Panc1 (cell line): ENCODE data around the gene CRLF1.

Experiments
- CTCF ChIP-seq: fragments of 450-650 bp; IDR thresholded peaks from 2 replicates; pipeline ENCODE4 v1.5.1; 2017; ENCODE audit warnings: mild to moderate bottlenecking
- POLR2AphosphoS5 ChIP-seq: IDR thresholded peaks from 2 replicates; pipeline ENCODE4 v1.6.1; 2012; ENCODE audit warnings: mild to moderate bottlenecking, low read depth, low read length, moderate library complexity
- SIN3A ChIP-seq: IDR thresholded peaks from 2 replicates; pipeline ENCODE4 v1.6.1; 2012; ENCODE audit warnings: low read depth, mild to moderate bottlenecking, low read length, moderate library complexity, borderline replicate concordance; ENCODE audit not compliant: insufficient read depth
- TCF7L2 ChIP-seq: IDR thresholded peaks from 2 replicates; pipeline ENCODE4 v1.6.1; 2011; ENCODE audit warnings: mild to moderate bottlenecking, low read depth, low read length, inconsistent platforms
- TF ChIP-seq, protein P1 (sequence below), 2 experiments: IDR thresholded peaks; 2 replicates each; pipeline ENCODE4 v1.6.1; 2011 to 2012; ENCODE audit warnings: low read depth in 2 of 2, control low read depth in 1 of 2, low read length in 1 of 2, mild to moderate bottlenecking in 1 of 2, moderate library complexity in 1 of 2; ENCODE audit not compliant: insufficient read depth in 1 of 2

GRCh38 chr19:18599485-18599884 is 7.1 kb downstream of the CRLF1 start:
- TF ChIP-seq CTCF: no peak
- TF ChIP-seq, protein P1, sequence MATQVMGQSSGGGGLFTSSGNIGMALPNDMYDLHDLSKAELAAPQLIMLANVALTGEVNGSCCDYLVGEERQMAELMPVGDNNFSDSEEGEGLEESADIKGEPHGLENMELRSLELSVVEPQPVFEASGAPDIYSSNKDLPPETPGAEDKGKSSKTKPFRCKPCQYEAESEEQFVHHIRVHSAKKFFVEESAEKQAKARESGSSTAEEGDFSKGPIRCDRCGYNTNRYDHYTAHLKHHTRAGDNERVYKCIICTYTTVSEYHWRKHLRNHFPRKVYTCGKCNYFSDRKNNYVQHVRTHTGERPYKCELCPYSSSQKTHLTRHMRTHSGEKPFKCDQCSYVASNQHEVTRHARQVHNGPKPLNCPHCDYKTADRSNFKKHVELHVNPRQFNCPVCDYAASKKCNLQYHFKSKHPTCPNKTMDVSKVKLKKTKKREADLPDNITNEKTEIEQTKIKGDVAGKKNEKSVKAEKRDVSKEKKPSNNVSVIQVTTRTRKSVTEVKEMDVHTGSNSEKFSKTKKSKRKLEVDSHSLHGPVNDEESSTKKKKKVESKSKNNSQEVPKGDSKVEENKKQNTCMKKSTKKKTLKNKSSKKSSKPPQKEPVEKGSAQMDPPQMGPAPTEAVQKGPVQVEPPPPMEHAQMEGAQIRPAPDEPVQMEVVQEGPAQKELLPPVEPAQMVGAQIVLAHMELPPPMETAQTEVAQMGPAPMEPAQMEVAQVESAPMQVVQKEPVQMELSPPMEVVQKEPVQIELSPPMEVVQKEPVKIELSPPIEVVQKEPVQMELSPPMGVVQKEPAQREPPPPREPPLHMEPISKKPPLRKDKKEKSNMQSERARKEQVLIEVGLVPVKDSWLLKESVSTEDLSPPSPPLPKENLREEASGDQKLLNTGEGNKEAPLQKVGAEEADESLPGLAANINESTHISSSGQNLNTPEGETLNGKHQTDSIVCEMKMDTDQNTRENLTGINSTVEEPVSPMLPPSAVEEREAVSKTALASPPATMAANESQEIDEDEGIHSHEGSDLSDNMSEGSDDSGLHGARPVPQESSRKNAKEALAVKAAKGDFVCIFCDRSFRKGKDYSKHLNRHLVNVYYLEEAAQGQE (IDR thresholded peaks at IDR 0.05; ENCODE audit: insufficient read depth in 1 of 2, low read depth in 2 of 2, low read length in 1 of 2): no peak
- no peak for TF ChIP-seq SIN3A
- TF ChIP-seq POLR2AphosphoS5: no peak
- no peak for TF ChIP-seq TCF7L2
